ENCODE results near the gene MARVELD1. TPM values are rescaled to one million over a fixed set of nuclear protein-coding genes. Genes with fewer than 3 reads are reported as not detected.

The MARVELD1 gene
- total and polyA plus RNA-seq, 2 of the 4 experiments (the other 2 are of a cell fraction), result 12.0 to 68.1 TPM

- POLR2A ChIA-PET (ENCODE audit: unreplicated experiment), result interaction anchor here (0.6 kb wide), 1 partner anchor 10 kb away, joined by 11 read pairs; no protein-coding TSS in a partner anchor
- Histone ChIP-seq H4K5ac (ENCODE audit: low read depth, low read length) (no peak overlapping the region), H4K20me1 (ENCODE audit: insufficient read depth, low read length) (peaks cover 3% of the 10 kb centered on the region; the same call in 1 of the 2 replicates), H4K8ac (ENCODE audit: low read depth in 2 of 2, low read length in 2 of 2) (no peak overlapping the region), H3K23ac (ENCODE audit: low read depth, low read length) (no peak overlapping the region), H3K4ac (ENCODE audit: low read depth, low read length) (no peak overlapping the region), H3K56ac (ENCODE audit: extremely low read depth, insufficient read depth, low read length) (no peak overlapping the region), H3K27me3 (ENCODE audit: control insufficient read depth, insufficient read depth, low read length) (no peaks in the 10 kb centered on the region), H3K27ac (ENCODE audit: insufficient read depth, low read length) (no peak overlapping the region), H2BK20ac (ENCODE audit: low read depth, low read length) (no peak overlapping the region), H2BK15ac (ENCODE audit: low read depth, low read length) (no peak overlapping the region), H2BK5ac (ENCODE audit: low read depth, low read length, poor library complexity, severe bottlenecking) (no peak overlapping the region), H3K14ac (replicated peaks; ENCODE audit: low read depth, low read length) (no peak overlapping the region), H3K4me2 (ENCODE audit: low read depth, low read length) (no peak overlapping the region), H3K18ac (ENCODE audit: low read depth, low read length) (no peak overlapping the region), H2BK120ac (ENCODE audit: low read depth, low read length) (no peak overlapping the region), H3K9ac (ENCODE audit: low read depth, low read length) (no peak overlapping the region), H2AK9ac (replicated peaks; ENCODE audit: low read depth, low read length, poor library complexity) (no peak overlapping the region), H3K4me1 (ENCODE audit: control insufficient read depth, insufficient read depth, low read length) (peaks cover 6% of the 10 kb centered on the region), H4K91ac (ENCODE audit: insufficient read depth, low read depth, low read length) (no peak overlapping the region), H2AFZ (replicated peaks; ENCODE audit: low read length, poor library complexity) (no peak overlapping the region), H3K9me1 (ENCODE audit: insufficient read depth, low read length) (0 out of 2 replicates have a peak, but pooled peaks cover 3% of the 10 kb centered on the region), H3K79me1 (ENCODE audit: low read depth in 1 of 2, low read length in 2 of 2) (0 out of 4 replicates have a peak, but pooled peaks cover 0 to 8% of the 10 kb centered on the region in 2 experiments), H3K4me3 (ENCODE audit: insufficient read depth, low read depth, low read length) (no peak overlapping the region), H3K9me3 (ENCODE audit: control insufficient read depth, insufficient read depth, low read length) (no peaks in the 10 kb centered on the region), H3K36me3 (ENCODE audit: control insufficient read depth, insufficient read depth, low read length) (no peaks in the 10 kb centered on the region), H2AK5ac (ENCODE audit: low read depth, low read length) (no peak overlapping the region)
- dilution Hi-C loops (cut with HindIII; ENCODE audit: low sequenced_read_pairs, unreplicated experiment) (no loop called here), in situ Hi-C loops (cut with MboI; ENCODE audit: low sequenced_read_pairs) (no loop called here), intact Hi-C loops (cut with micrococcal nuclease) (no loop called here)
- WGBS, 2 experiments (ENCODE audit: extremely low coverage in 2 of 2, insufficient read length in 1 of 2), result 86% methylated on average over 1 of the region's 5 CpGs; no CpG with 5 or more reads in 1 of the 2 experiments
- DNase-seq, result no peak
- ATAC-seq (ENCODE audit: low read depth), result no peak
- no TSS peak for BruUV-seq (replicated peaks)
- TF ChIP-seq RFX5 (IDR thresholded peaks at IDR 0.05; ENCODE audit: low read depth, low read length) (no peak), CEBPB (IDR thresholded peaks at IDR 0.05; ENCODE audit: low read depth, low read length) (0 out of 2 replicates have a peak, but pooled peaks have one; percentile 25)
- CTCF ChIA-PET, result interaction anchor here (1.5 kb wide), 1 partner anchor 20 kb away, joined by 5 read pairs; no protein-coding TSS in a partner anchor
Measured at GRCh38 chr10:97729014-97729413, 15.5 kb downstream of the MARVELD1 start.

All from IMR-90 (cell line).